Measurements from ENCODE around the gene NRXN2. TPM values are rescaled to one million over a fixed set of nuclear protein-coding genes. Genes with fewer than 3 reads are reported as not detected.

NRXN2 gene
- polyA plus RNA-seq, 1 experiment = not detected

DNA sequence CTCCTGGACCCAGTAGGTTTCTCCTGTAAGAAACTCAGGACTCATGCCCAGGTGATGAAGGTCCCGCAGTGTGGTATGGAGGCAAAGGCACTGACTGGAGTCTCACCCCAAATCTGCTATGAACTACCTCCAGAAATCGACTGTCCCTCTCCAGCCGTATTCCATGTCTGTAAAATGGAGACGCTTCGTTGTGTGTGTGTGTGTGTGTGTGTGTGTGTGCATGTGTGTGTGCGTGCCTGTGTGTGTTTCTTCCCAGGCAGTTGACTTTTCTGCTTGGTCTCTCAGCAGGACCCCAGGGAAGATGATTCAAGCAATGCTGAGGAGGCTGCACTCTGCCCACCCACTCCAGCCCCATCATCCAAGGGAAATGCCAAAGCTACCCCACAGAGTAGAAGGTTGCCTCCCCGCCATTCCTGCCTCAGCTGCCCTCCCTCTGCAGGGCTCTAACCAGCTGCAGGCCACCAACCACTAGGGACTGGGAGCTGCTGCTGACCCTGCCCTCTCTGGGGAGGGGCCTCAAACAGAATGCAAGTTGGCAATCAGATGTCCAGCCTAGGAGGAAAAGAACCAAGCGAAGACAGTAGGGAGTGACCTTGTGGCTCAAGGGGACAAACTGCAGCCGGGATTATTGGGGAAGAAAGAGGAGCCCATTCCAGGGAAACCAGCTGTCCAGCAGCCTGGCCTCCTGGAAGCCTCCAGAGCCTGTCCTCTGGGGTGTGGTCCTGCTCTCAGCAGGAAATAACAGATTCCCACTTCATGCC, 75.8 kb downstream of the NRXN2 start:
- ChIA-PET POLR2A (no interaction called here), CTCF (no interaction called here)
- no peak for DNase-seq (ENCODE audit: low read depth, low spot score)
- no peak overlapping the region for H3K4me3 ChIP-seq (ENCODE audit: low read depth, low read length)
- no peaks in the 10 kb centered on the region; the same call in 1 of the 2 replicates for H3K9me3 ChIP-seq (ENCODE audit: control insufficient read depth, insufficient read depth, low read length)
- H3K27ac ChIP-seq (ENCODE audit: low read depth, low read length) = no peak overlapping the region
- H3K27me3 ChIP-seq (ENCODE audit: control insufficient read depth, insufficient read depth, low read length) = peaks cover 50% of the 10 kb centered on the region
- TF ChIP-seq CTCF (IDR thresholded peaks at IDR 0.05; ENCODE audit: low read depth, low read length) = no peak

- TF ChIP-seq CTCF (IDR thresholded peaks at IDR 0.05; ENCODE audit: low read depth, low read length) = no peak
- no peak overlapping the region for H3K27ac ChIP-seq (ENCODE audit: low read depth, low read length)
- H3K27me3 ChIP-seq (ENCODE audit: control insufficient read depth, insufficient read depth, low read length) = peaks cover 70% of the 10 kb centered on the region
- no peak overlapping the region for H3K4me3 ChIP-seq (ENCODE audit: low read depth, low read length)
- no peak for DNase-seq (ENCODE audit: low read depth, low spot score)
- CTCF ChIA-PET = interaction anchor here (1.6 to 1.7 kb wide), 2 partner anchors 8 to 44 kb away, joined by 4 to 8 read pairs; no protein-coding TSS in a partner anchor
- no peaks in the 10 kb centered on the region; the same call in 1 of the 2 replicates for H3K9me3 ChIP-seq (ENCODE audit: control insufficient read depth, insufficient read depth, low read length)
- POLR2A ChIA-PET = no interaction called here
These were observed 78.2 kb downstream of the NRXN2 start for GRCh38 chr11:64644647-64645275.

DNA sequence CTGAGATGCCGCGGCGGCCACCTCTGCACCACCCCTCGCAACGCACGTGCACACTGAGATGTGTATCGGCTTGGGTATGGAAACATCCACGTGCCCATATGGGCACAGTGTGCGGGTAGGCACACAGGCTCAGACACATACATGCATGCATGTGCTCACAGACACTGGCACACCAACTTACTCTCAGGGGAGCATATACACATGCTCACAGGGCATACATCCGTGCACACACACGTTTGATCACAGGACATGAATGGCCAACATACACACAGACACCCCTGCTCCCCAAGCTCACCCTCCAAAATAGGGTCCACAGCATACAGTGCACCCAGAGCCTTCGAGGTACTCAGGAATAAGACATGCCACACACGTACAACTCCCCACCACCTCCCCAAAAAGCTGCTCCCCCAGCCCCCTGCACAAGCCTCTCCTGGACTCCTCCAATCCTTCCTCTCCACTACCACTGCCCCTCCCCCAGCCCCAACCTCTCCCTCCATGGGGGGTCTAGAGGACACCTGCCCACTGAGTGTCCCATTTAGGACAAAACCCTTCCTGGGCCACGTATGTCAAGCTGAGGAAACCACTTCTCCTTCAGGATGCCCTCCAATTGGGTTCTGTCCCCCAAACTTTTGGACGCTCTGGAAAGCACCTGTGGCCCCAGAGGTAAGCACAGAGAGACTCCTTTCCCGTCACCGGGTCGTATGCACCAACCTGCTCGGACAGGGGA, 78.9 kb downstream of the NRXN2 start:
- ChIA-PET POLR2A (no interaction called here), CTCF (interaction anchor here (1.6 to 1.7 kb wide), 2 partner anchors 8 to 45 kb away, joined by 4 to 8 read pairs; no protein-coding TSS in a partner anchor)
- H3K4me3 ChIP-seq (ENCODE audit: low read depth, low read length) = no peak overlapping the region
- no peaks in the 10 kb centered on the region; the same call in 1 of the 2 replicates for H3K9me3 ChIP-seq (ENCODE audit: control insufficient read depth, insufficient read depth, low read length)
- DNase-seq (ENCODE audit: low read depth, low spot score) = no peak
- H3K27ac ChIP-seq (ENCODE audit: low read depth, low read length) = no peak overlapping the region
- TF ChIP-seq CTCF (IDR thresholded peaks at IDR 0.05; ENCODE audit: low read depth, low read length) = no peak
- H3K27me3 ChIP-seq (ENCODE audit: control insufficient read depth, insufficient read depth, low read length) = peaks cover 72% of the 10 kb centered on the region

DNA sequence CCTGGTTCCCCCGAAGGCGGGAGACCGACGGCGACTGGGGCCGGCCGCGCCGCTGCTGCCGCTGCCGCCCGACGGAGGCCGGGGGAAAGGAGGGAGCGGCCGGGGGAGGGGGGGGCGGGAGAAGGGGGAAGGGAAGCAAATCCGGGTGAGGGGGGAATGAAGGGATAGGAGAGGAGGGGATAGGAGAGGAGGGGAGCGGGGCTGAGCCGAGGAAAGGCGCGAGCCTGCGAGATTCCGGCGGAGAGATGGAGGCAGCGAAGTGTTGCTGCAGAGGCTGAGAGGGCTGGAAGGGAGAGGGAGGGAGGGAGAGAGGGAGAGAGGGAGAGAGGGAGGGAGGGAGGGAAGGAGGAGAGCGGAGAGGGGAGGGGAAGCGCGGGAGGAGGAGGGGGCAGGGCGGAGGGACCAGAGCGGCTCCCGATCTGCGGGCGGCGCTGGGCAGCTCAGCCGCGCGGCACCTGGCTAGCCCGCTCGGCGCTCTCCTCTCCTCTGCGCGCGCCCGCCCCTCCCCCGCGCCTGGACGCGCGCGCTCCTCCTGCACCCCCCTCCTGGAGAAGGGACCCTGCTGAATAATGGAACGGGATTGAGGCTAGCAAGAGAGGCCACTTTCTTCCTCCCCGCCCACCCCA, 79.6 kb downstream of the NRXN2 start:
- ChIA-PET CTCF (interaction anchor here (1.6 kb wide), 1 partner anchor 9 kb away, joined by 8 read pairs; no protein-coding TSS in a partner anchor), POLR2A (no interaction called here)
- H3K9me3 ChIP-seq (ENCODE audit: control insufficient read depth, insufficient read depth, low read length) = no peaks in the 10 kb centered on the region; the same call in 1 of the 2 replicates
- H3K27me3 ChIP-seq (ENCODE audit: control insufficient read depth, insufficient read depth, low read length) = peaks cover 79% of the 10 kb centered on the region
- no peak overlapping the region for H3K27ac ChIP-seq (ENCODE audit: low read depth, low read length)
- DNase-seq (ENCODE audit: low read depth, low spot score) = no peak
- TF ChIP-seq CTCF (IDR thresholded peaks at IDR 0.05; ENCODE audit: low read depth, low read length) = no peak
- H3K4me3 ChIP-seq (ENCODE audit: low read depth, low read length) = no peak overlapping the region
